ENCODE results near the gene TIPIN.
"Not testable (repeated sequence)": the region's sequence is repeated elsewhere in the genome, so short reads cannot be mapped to it uniquely, and the experiment has no call there.

TIPIN gene

GRCh38 chr15:66386204-66387123 is 30.0 kb upstream of the TIPIN start, which contains the start of gene MAP2K1:
Gene MAP2K1 (plus strand): TSS chr15:66386912. CDS start chr15:66387348, 436 bp downstream.
- peak; percentile 98 for DNase-seq (ENCODE audit: low read depth, low spot score)

GRCh38 chr15:66381376-66381775 is 24.9 kb upstream of the TIPIN start:
- not testable (repeated sequence) for DNase-seq (ENCODE audit: low read depth, low spot score)

- no peak for DNase-seq (ENCODE audit: low read depth, low spot score)
These were observed 22.4 kb upstream of the TIPIN start for GRCh38 chr15:66378814-66379430.

- no peak for DNase-seq (ENCODE audit: low read depth, low spot score)
These were observed 17.7 kb upstream of the TIPIN start for GRCh38 chr15:66374179-66374578.

GRCh38 chr15:66369773-66370651 is 13.5 kb upstream of the TIPIN start:
- DNase-seq (ENCODE audit: low read depth, low spot score), result no peak

- DNase-seq (ENCODE audit: low read depth, low spot score), result peak; percentile 80
These were observed 8.6 kb upstream of the TIPIN start for GRCh38 chr15:66364944-66365528.

GRCh38 chr15:66362776-66363175 is 6.3 kb upstream of the TIPIN start:
- DNase-seq (ENCODE audit: low read depth, low spot score), result no peak

GRCh38 chr15:66361745-66362460 is 5.4 kb upstream of the TIPIN start:
- DNase-seq (ENCODE audit: low read depth, low spot score), result not testable (repeated sequence)

- no peak for DNase-seq (ENCODE audit: low read depth, low spot score)
These were observed 3.3 kb upstream of the TIPIN start for GRCh38 chr15:66359740-66360139.

- no peak for DNase-seq (ENCODE audit: low read depth, low spot score)
These were observed 467 bp downstream of the TIPIN start for GRCh38 chr15:66356077-66356358.

- not testable (repeated sequence) for DNase-seq (ENCODE audit: low read depth, low spot score)
These were observed 8.0 kb downstream of the TIPIN start for GRCh38 chr15:66348530-66348929.

GRCh38 chr15:66328771-66329170 is 27.7 kb downstream of the TIPIN start:
- DNase-seq (ENCODE audit: low read depth, low spot score), result no peak

GRCh38 chr15:66327736-66328135 is 28.7 kb downstream of the TIPIN start:
- no peak for DNase-seq (ENCODE audit: low read depth, low spot score)

- DNase-seq (ENCODE audit: low read depth, low spot score), result no peak
These were observed 30.4 kb downstream of the TIPIN start for GRCh38 chr15:66326051-66326450.

GRCh38 chr15:66323312-66323928 is 33.1 kb downstream of the TIPIN start:
- DNase-seq (ENCODE audit: low read depth, low spot score), result peak; percentile 8

GRCh38 chr15:66312144-66312543 is 44.3 kb downstream of the TIPIN start:
- DNase-seq (ENCODE audit: low read depth, low spot score), result no peak

GRCh38 chr15:66310786-66311185 is 45.7 kb downstream of the TIPIN start:
- DNase-seq (ENCODE audit: low read depth, low spot score), result no peak

- DNase-seq (ENCODE audit: low read depth, low spot score), result no peak
These were observed 46.7 kb downstream of the TIPIN start for GRCh38 chr15:66309828-66310227.

- DNase-seq (ENCODE audit: low read depth, low spot score), result no peak
These were observed 48.0 kb downstream of the TIPIN start for GRCh38 chr15:66308531-66308930.

- no peak for DNase-seq (ENCODE audit: low read depth, low spot score)
These were observed 50.1 kb downstream of the TIPIN start for GRCh38 chr15:66306381-66306780.

GRCh38 chr15:66304425-66304824 is 52.1 kb downstream of the TIPIN start:
- not testable (repeated sequence) for DNase-seq (ENCODE audit: low read depth, low spot score)

Data from ELF-1 (cell line).